HEK293 (cell line): ENCODE measurements around the gene CLEC18B.

Source experiments
- EGR2 ChIP-seq: fragments of 450-650 bp; formaldehyde crosslinking; IDR thresholded peaks from 2 replicates; pipeline ENCODE4 v1.5.1; 2016; ENCODE audit warnings: low read depth, missing biosample characterization, missing genetic modification characterization
- FEZF1 ChIP-seq: fragments of 450-650 bp; formaldehyde crosslinking; IDR thresholded peaks from 2 replicates; pipeline ENCODE4 v1.5.1; 2016; ENCODE audit warnings: missing biosample characterization, missing genetic modification characterization
- KLF1 ChIP-seq: fragments of 450-650 bp; formaldehyde crosslinking; IDR thresholded peaks from 2 replicates; pipeline ENCODE4 v1.5.1; 2016; ENCODE audit warnings: missing biosample characterization, missing genetic modification characterization
- KLF10 ChIP-seq: fragments of 450-650 bp; IDR thresholded peaks from 2 replicates; pipeline ENCODE4 v1.5.1; 2018; ENCODE audit warnings: missing biosample characterization, mild to moderate bottlenecking, missing genetic modification characterization
- KLF8 ChIP-seq: fragments of 450-650 bp; formaldehyde crosslinking; IDR thresholded peaks from 2 replicates; pipeline ENCODE4 v1.5.1; 2016; ENCODE audit warnings: missing biosample characterization, missing genetic modification characterization
- KLF9 ChIP-seq: fragments of 450-650 bp; formaldehyde crosslinking; IDR thresholded peaks from 2 replicates; pipeline ENCODE4 v1.5.1; 2016; ENCODE audit warnings: missing biosample characterization, missing genetic modification characterization, low read depth
- SCRT2 ChIP-seq: fragments of 450-650 bp; formaldehyde crosslinking; IDR thresholded peaks from 2 replicates; pipeline ENCODE4 v1.5.1; 2016; ENCODE audit warnings: missing biosample characterization, missing genetic modification characterization
- SP2 ChIP-seq: fragments of 450-650 bp; formaldehyde crosslinking; IDR thresholded peaks from 2 replicates; pipeline ENCODE4 v1.5.1; 2016; ENCODE audit warnings: missing biosample characterization, missing genetic modification characterization
- ZBTB20 ChIP-seq: fragments of 450-650 bp; formaldehyde crosslinking; IDR thresholded peaks from 2 replicates; pipeline ENCODE4 v1.5.1; 2016; ENCODE audit warnings: missing biosample characterization, missing genetic modification characterization
- ZFHX2 ChIP-seq: fragments of 450-650 bp; formaldehyde crosslinking; conservative IDR thresholded peaks from 2 replicates; pipeline ENCODE4 v1.5.1; 2016; ENCODE audit warnings: missing biosample characterization, missing genetic modification characterization
- ZNF501 ChIP-seq: fragments of 450-650 bp; formaldehyde crosslinking; IDR thresholded peaks from 2 replicates; pipeline ENCODE4 v1.5.1; 2016; ENCODE audit warnings: missing biosample characterization, missing genetic modification characterization
- ZNF561 ChIP-seq: fragments of 450-650 bp; IDR thresholded peaks from 2 replicates; pipeline ENCODE4 v1.5.1; 2018; ENCODE audit warnings: missing biosample characterization, missing genetic modification characterization, borderline replicate concordance
- ZSCAN30 ChIP-seq: fragments of 450-650 bp; IDR thresholded peaks from 2 replicates; pipeline ENCODE4 v1.5.1; 2018; ENCODE audit warnings: missing biosample characterization, mild to moderate bottlenecking, missing genetic modification characterization, moderate library complexity
- TF ChIP-seq, protein P1 (sequence below): fragments of 450-650 bp; formaldehyde crosslinking; IDR thresholded peaks from 2 replicates; pipeline ENCODE4 v1.5.1; 2016; ENCODE audit warnings: missing biosample characterization, missing genetic modification characterization
- TF ChIP-seq, protein P2 (sequence below): fragments of 450-650 bp; formaldehyde crosslinking; IDR thresholded peaks from 2 replicates; pipeline ENCODE4 v1.5.1; 2016; ENCODE audit warnings: missing biosample characterization, missing genetic modification characterization
- TF ChIP-seq, protein P3 (sequence below): fragments of 450-650 bp; formaldehyde crosslinking; IDR thresholded peaks from 2 replicates; pipeline ENCODE4 v1.5.1; 2016; ENCODE audit warnings: missing biosample characterization, missing genetic modification characterization
- TF ChIP-seq, protein P4 (sequence below): fragments of 450-650 bp; formaldehyde crosslinking; optimal IDR thresholded peaks from 2 replicates; pipeline ENCODE3; 2016; ENCODE audit warnings: missing biosample characterization, mild to moderate bottlenecking, missing genetic modification characterization

CLEC18B gene

DNA sequence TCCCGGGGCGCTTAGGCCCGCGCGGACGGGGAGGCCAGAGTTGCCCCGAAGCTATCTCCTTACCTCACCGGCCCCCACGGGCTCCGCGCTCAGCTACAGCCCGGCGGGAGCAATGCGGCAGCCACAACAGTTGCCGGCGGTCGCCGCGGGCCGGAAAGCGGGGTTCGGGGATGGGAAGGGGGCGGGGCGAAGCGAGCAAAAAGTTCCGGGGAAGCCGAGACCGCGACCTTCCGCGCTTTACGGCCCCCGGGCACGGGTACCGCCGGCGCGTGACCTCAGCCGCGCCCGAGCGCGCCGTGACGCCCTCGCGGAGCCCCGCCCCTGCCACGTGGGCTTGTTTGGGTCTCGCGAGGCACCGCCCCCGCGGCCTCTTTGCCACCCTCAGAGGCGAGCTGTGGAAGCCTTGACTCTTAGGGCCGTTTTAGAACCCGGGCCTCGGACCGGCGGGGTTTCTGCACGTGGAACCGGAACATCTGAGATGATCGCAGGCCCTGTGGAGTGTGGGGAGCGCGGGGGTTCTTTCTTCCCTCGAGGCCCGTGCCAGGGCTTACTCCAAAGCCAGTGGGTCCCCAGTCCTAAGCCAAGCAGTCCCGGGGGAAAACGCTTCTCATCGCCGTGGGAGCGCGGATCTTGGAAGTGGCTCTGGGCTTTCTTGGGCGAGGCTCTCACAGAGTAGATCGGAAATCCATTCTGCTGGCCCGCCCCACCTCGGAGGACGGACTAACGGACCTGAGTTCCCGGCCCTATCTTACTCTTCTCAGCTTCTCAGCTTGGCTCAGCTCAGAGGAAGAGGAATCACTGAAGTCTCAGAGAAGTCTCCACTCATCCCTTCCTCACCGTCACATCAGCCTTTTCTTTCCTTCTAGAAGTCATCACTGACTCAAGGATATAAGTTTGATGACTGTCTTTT is 53.0 kb downstream of the CLEC18B start (continued):
- TF ChIP-seq, protein P1, sequence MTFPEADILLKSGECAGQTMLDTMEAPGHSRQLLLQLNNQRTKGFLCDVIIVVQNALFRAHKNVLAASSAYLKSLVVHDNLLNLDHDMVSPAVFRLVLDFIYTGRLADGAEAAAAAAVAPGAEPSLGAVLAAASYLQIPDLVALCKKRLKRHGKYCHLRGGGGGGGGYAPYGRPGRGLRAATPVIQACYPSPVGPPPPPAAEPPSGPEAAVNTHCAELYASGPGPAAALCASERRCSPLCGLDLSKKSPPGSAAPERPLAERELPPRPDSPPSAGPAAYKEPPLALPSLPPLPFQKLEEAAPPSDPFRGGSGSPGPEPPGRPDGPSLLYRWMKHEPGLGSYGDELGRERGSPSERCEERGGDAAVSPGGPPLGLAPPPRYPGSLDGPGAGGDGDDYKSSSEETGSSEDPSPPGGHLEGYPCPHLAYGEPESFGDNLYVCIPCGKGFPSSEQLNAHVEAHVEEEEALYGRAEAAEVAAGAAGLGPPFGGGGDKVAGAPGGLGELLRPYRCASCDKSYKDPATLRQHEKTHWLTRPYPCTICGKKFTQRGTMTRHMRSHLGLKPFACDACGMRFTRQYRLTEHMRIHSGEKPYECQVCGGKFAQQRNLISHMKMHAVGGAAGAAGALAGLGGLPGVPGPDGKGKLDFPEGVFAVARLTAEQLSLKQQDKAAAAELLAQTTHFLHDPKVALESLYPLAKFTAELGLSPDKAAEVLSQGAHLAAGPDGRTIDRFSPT (tag by site-specific recombination): peak; percentile 79; the same call in 1 of the 2 replicates
- peak; percentile 35; the same call in 1 of the 2 replicates for TF ChIP-seq SCRT2
- 0 out of 2 replicates have a peak, but pooled peaks have one; percentile 60 for TF ChIP-seq KLF10
- TF ChIP-seq ZNF561 (tag by site-specific recombination): peak; percentile 39; the same call in 1 of the 2 replicates
- TF ChIP-seq, protein P2, sequence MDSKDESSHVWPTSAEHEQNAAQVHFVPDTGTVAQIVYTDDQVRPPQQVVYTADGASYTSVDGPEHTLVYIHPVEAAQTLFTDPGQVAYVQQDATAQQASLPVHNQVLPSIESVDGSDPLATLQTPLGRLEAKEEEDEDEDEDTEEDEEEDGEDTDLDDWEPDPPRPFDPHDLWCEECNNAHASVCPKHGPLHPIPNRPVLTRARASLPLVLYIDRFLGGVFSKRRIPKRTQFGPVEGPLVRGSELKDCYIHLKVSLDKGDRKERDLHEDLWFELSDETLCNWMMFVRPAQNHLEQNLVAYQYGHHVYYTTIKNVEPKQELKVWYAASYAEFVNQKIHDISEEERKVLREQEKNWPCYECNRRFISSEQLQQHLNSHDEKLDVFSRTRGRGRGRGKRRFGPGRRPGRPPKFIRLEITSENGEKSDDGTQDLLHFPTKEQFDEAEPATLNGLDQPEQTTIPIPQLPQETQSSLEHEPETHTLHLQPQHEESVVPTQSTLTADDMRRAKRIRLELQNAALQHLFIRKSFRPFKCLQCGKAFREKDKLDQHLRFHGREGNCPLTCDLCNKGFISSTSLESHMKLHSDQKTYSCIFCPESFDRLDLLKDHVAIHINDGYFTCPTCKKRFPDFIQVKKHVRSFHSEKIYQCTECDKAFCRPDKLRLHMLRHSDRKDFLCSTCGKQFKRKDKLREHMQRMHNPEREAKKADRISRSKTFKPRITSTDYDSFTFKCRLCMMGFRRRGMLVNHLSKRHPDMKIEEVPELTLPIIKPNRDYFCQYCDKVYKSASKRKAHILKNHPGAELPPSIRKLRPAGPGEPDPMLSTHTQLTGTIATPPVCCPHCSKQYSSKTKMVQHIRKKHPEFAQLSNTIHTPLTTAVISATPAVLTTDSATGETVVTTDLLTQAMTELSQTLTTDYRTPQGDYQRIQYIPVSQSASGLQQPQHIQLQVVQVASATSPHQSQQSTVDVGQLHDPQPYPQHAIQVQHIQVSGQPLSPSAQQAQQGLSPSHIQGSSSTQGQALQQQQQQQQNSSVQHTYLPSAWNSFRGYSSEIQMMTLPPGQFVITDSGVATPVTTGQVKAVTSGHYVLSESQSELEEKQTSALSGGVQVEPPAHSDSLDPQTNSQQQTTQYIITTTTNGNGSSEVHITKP (tag by site-specific recombination): 0 out of 2 replicates have a peak, but pooled peaks have one; percentile 17
- peak; percentile 58; the same call in 1 of the 2 replicates for TF ChIP-seq ZBTB20 (tag by site-specific recombination)
- TF ChIP-seq ZNF501 (tag by site-specific recombination): 0 out of 2 replicates have a peak, but pooled peaks have one; percentile 43
- peak; percentile 68; the same call in 1 of the 2 replicates for TF ChIP-seq ZSCAN30 (tag by site-specific recombination)
- TF ChIP-seq FEZF1 (tag by site-specific recombination): peak; percentile 44
- TF ChIP-seq, protein P3, sequence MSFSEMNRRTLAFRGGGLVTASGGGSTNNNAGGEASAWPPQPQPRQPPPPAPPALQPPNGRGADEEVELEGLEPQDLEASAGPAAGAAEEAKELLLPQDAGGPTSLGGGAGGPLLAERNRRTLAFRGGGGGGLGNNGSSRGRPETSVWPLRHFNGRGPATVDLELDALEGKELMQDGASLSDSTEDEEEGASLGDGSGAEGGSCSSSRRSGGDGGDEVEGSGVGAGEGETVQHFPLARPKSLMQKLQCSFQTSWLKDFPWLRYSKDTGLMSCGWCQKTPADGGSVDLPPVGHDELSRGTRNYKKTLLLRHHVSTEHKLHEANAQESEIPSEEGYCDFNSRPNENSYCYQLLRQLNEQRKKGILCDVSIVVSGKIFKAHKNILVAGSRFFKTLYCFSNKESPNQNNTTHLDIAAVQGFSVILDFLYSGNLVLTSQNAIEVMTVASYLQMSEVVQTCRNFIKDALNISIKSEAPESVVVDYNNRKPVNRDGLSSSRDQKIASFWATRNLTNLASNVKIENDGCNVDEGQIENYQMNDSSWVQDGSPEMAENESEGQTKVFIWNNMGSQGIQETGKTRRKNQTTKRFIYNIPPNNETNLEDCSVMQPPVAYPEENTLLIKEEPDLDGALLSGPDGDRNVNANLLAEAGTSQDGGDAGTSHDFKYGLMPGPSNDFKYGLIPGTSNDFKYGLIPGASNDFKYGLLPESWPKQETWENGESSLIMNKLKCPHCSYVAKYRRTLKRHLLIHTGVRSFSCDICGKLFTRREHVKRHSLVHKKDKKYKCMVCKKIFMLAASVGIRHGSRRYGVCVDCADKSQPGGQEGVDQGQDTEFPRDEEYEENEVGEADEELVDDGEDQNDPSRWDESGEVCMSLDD: peak; percentile 54; the same call in 1 of the 2 replicates
- peak; percentile 53; the same call in 1 of the 2 replicates for TF ChIP-seq KLF8 (tag by site-specific recombination)
- TF ChIP-seq EGR2 (tag by site-specific recombination): peak; percentile 58
- peak; percentile 61 for TF ChIP-seq KLF1 (tag by site-specific recombination)
- peak; percentile 51 for TF ChIP-seq SP2 (tag by site-specific recombination)
- TF ChIP-seq, protein P4, sequence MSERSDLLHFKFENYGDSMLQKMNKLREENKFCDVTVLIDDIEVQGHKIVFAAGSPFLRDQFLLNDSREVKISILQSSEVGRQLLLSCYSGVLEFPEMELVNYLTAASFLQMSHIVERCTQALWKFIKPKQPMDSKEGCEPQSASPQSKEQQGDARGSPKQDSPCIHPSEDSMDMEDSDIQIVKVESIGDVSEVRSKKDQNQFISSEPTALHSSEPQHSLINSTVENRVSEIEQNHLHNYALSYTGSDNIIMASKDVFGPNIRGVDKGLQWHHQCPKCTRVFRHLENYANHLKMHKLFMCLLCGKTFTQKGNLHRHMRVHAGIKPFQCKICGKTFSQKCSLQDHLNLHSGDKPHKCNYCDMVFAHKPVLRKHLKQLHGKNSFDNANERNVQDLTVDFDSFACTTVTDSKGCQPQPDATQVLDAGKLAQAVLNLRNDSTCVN (tag by site-specific recombination): peak; percentile 94
- peak; percentile 84 for TF ChIP-seq KLF9 (tag by site-specific recombination)
- TF ChIP-seq ZFHX2: peak; percentile 79
